ELF-1 (cell line): Measurements from ENCODE around the gene RBM38.

Source experiments
- DNase-seq: peaks from one replicate; pipeline ENCODE4 v3.0.0-alpha.2; 2016; ENCODE audit warnings: low read depth, low spot score

Gene RBM38

GRCh38 chr20:57374931-57375651 lies 16.1 kb upstream of the RBM38 start:
- DNase-seq: no peak

GRCh38 chr20:57375652-57376230 lies 15.5 kb upstream of the RBM38 start:
- no peak for DNase-seq

GRCh38 chr20:57377350-57377749 lies 13.8 kb upstream of the RBM38 start:
- no peak for DNase-seq

- no peak for DNase-seq
These were observed 13.1 kb upstream of the RBM38 start for GRCh38 chr20:57378107-57378506.

GRCh38 chr20:57378646-57379262 lies 12.4 kb upstream of the RBM38 start:
- DNase-seq: no peak

- no peak for DNase-seq
These were observed 11.9 kb upstream of the RBM38 start for GRCh38 chr20:57379263-57379647.

GRCh38 chr20:57380081-57380750 lies 11.0 kb upstream of the RBM38 start:
- DNase-seq: no peak

GRCh38 chr20:57381596-57382503 lies 9.3 kb upstream of the RBM38 start:
- DNase-seq: peak; percentile 88

- DNase-seq: no peak
These were observed 8.7 kb upstream of the RBM38 start for GRCh38 chr20:57382516-57382915.

- no peak for DNase-seq
These were observed 7.5 kb upstream of the RBM38 start for GRCh38 chr20:57383447-57384347.

GRCh38 chr20:57384486-57384885 lies 6.7 kb upstream of the RBM38 start:
- no peak for DNase-seq

- DNase-seq: no peak
These were observed 6.0 kb upstream of the RBM38 start for GRCh38 chr20:57384953-57385761.

GRCh38 chr20:57385940-57386339 lies 5.3 kb upstream of the RBM38 start:
- no peak for DNase-seq

- no peak for DNase-seq
These were observed 4.4 kb upstream of the RBM38 start for GRCh38 chr20:57386762-57387161.

- DNase-seq: no peak
These were observed 3.7 kb upstream of the RBM38 start for GRCh38 chr20:57387463-57387862.

- no peak for DNase-seq
These were observed 3.2 kb upstream of the RBM38 start for GRCh38 chr20:57387945-57388371.

- peak; percentile 81 for DNase-seq
These were observed 2.1 kb upstream of the RBM38 start for GRCh38 chr20:57388953-57389694.

GRCh38 chr20:57389695-57390603 lies 1.2 kb upstream of the RBM38 start:
- DNase-seq: peak; percentile 54
